IgD-negative memory B cell (primary cell): ENCODE results near the gene ACOT13. TPM values are rescaled to one million over a fixed set of nuclear protein-coding genes. Genes with fewer than 3 reads are reported as not detected.
"Not testable (repeated sequence)": the region's sequence is repeated elsewhere in the genome, so short reads cannot be mapped to it uniquely, and the experiment has no call there.

Experiments
- H3K27ac Mint-ChIP-seq, 3 donors: one replicate each; pipeline ENCODE4 v1.8.0; 2020 to 2022; ENCODE audit warnings: mild to moderate bottlenecking in 3 of 3, mixed read lengths in 3 of 3, moderate library complexity in 1 of 3
- H3K27me3 Mint-ChIP-seq: one replicate; pipeline ENCODE4 v1.8.0; 2021; ENCODE audit warnings: mixed read lengths
- H3K36me3 Mint-ChIP-seq: one replicate; pipeline ENCODE4 v1.8.0; 2020; ENCODE audit warnings: mild to moderate bottlenecking, mixed read lengths
- H3K4me1 Mint-ChIP-seq, 3 donors: one replicate each; pipeline ENCODE4 v1.8.0; 2020 to 2022; ENCODE audit warnings: mixed read lengths in 3 of 3, mild to moderate bottlenecking in 1 of 3
- H3K4me3 Mint-ChIP-seq, 4 donors: one replicate each; pipeline ENCODE4 v1.8.0; 2020 to 2022; ENCODE audit warnings: mild to moderate bottlenecking in 4 of 4, mixed read lengths in 4 of 4, moderate library complexity in 3 of 4
- H3K9me3 Mint-ChIP-seq, 3 donors: one replicate each; pipeline ENCODE4 v1.8.0; 2020 to 2021; ENCODE audit warnings: mixed read lengths in 3 of 3, mild to moderate bottlenecking in 1 of 3
- polyA plus RNA-seq: library from polyadenylated mRNA; unstranded; fragments of 300-500 nt; fragmentation: Illumina TruSeq; gene quantifications from one replicate; pipeline ENCODE4 v1.2.3, GENCODE V29; 2021

ACOT13 gene
- polyA plus RNA-seq, 1 donor from 2014 or later = 15.0 TPM

DNA sequence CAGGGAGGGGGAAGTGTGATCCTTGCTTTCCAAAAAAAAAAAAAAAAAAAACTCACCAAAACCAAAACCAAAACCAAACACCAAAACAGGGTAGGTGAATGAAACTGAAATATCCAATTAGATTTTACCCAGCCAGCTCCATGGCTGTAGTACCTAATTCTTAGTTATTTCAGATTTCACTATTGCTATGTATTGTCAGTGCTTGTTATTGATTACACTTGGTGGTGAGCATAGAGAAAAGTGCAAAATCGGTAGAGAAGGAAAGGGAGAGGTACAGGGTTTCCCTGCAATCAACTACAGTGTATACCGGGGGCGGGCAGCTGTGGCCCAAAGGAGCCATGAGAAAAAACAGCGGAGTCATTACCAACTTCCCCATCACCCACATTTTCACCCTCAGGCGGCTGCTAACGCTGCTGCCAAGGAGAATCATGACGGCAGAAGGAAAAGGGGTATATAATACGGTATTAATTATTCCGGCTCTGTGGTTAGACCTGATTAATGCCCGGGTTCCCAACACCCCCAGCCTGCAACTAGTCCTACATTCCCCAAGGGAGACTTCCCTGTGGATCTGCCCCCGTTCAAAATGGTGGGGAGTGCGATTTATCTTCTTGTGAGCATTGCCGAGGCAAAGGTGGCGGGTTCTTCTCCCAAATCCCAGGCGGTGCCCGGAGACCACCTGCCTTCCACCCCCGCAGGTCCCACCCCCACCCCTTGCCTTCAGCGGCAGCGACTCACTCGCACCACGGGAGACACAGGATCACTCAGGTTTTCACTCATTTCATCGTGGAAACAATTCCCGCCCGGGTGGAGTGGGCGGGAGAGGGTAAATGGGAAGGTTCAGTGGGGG lies 52.5 kb downstream of the ACOT13 start, which contains the start of gene C6orf62:
Gene C6orf62 (minus strand): TSS at position 30 of the 847 bp plus-strand sequence. CDS start 486 bp downstream, outside the sequence.
- no peaks in the 10 kb centered on the region for H3K9me3 Mint-ChIP-seq
- H3K4me1 Mint-ChIP-seq = peaks cover 36 to 43% (median 39%) of the 10 kb centered on the region in 3 donors
- no peaks in the 10 kb centered on the region for H3K27me3 Mint-ChIP-seq
- H3K36me3 Mint-ChIP-seq = peaks cover 4% of the 10 kb centered on the region
- peak within 1 kb of the TSS; percentile 88 to 100 (median 98) for H3K4me3 Mint-ChIP-seq
- peak within 1 kb of the TSS; percentile 90 to 100 (median 99) for H3K27ac Mint-ChIP-seq

DNA sequence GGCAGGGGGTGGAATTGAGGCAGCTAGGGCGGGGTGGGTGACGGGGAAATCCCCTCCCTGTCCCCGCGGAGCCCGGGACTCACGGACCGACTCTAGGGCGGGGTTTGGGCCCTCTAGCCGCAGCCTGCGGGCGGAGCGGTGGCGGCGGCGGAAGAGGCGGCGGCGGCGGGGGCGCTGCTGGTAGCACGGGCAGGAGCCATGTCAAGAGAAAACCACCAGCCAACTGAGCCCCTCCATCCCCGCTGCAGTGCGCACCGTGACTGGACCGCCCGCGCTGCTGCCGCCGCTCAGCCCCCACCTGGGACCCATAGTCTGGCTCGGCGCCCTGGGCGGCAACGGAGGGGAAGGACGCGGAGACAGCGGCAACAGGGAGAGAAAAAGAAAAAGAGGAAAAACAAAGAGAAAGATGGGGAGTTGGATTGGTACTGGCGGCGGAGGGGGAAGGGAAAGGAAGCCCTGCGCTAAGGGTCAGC lies 53.3 kb downstream of the ACOT13 start:
- peaks cover 4% of the 10 kb centered on the region for H3K36me3 Mint-ChIP-seq
- H3K27me3 Mint-ChIP-seq = no peaks in the 10 kb centered on the region
- peak overlapping the region; percentile 90 to 100 (median 99) for H3K27ac Mint-ChIP-seq
- H3K9me3 Mint-ChIP-seq = no peaks in the 10 kb centered on the region
- peak overlapping the region; percentile 88 to 100 (median 98) for H3K4me3 Mint-ChIP-seq
- H3K4me1 Mint-ChIP-seq = peaks cover 34 to 41% (median 35%) of the 10 kb centered on the region in 3 donors

GRCh38 chr6:24720604-24721460 lies 54.0 kb downstream of the ACOT13 start:
- Mint-ChIP-seq H3K4me3 (peak overlapping the region; percentile 88 to 100 (median 98)), H3K27me3 (no peaks in the 10 kb centered on the region), H3K9me3 (no peaks in the 10 kb centered on the region), H3K27ac (peak overlapping the region; percentile 90 to 100 (median 99)), H3K4me1 (peaks cover 28 to 37% (median 32%) of the 10 kb centered on the region in 3 donors), H3K36me3 (peaks cover 4% of the 10 kb centered on the region)

DNA sequence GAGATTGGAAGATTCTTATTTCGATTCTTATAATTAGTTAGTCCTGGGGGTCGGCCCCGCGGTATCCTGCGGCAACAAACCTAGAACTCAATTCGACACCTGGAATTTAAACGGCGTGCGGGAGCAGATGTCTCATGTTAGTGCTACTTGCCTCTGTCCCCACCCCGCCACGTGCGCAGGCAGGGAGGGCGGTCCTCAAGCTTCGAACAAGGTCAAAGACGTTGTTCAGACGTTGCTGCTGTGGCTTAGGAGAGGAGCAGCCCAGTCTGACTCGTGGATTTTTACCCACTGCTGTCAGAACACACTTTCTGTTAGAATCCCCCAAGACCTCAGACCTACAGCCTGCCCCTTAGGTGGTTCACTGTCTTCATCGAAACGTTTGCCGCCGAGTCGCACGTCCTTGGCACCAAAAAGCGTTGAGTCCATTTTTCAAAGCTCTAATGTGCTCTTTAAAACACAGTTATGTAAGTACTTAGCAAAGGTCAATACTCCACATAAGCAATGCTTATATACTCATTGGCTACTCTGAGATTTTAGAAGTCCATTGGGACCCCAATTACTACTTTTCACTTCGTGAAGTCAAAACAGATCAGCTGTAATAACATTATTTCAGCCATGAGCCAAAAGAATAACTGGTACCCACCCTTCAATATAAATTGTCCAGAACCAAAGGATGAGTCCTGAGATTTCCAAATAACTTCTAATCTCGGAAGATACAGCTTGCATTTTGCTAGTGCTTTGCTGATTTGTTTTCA lies 54.8 kb downstream of the ACOT13 start:
- H3K27ac Mint-ChIP-seq = peak overlapping the region; percentile 90 to 100 (median 99)
- peaks cover 4% of the 10 kb centered on the region for H3K36me3 Mint-ChIP-seq
- peaks cover 22 to 31% (median 30%) of the 10 kb centered on the region in 3 donors for H3K4me1 Mint-ChIP-seq
- H3K4me3 Mint-ChIP-seq = peak overlapping the region; percentile 88 to 100 (median 98)
- peaks cover 1% of the 10 kb centered on the region for H3K27me3 Mint-ChIP-seq
- no peaks in the 10 kb centered on the region for H3K9me3 Mint-ChIP-seq

GRCh38 chr6:24723270-24723669 lies 56.4 kb downstream of the ACOT13 start:
- Mint-ChIP-seq H3K27me3 (peaks cover 4% of the 10 kb centered on the region), H3K4me1 (peaks cover 11 to 18% (median 16%) of the 10 kb centered on the region in 3 donors), H3K27ac (peak overlapping the region in 1 of 3 donors; percentile 56), H3K9me3 (no peaks in the 10 kb centered on the region), H3K36me3 (peaks cover 2% of the 10 kb centered on the region), H3K4me3 (peak overlapping the region in 2 of 4 donors; percentile 17 to 65)

DNA sequence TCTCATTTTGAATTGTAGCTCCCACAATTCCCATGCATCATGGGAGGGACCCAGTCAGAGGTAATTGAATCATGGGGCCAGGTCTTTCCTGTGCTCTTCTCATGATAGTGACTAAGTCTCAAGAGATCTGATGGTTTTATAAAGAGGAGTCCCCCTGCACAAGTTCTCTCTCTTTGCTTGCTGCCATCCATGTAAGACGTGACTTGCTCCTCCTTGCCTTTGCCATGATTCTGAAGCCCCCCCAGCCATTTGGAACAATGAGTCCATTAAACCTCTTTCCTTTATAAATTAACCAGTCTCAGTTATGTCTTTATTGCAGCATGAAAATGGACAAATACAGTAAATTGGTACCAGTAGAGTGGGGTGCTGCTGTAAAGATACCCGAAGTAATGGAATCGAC lies 63.8 kb downstream of the ACOT13 start:
- not testable (repeated sequence) for H3K27ac Mint-ChIP-seq, H3K4me1 Mint-ChIP-seq, H3K27me3 Mint-ChIP-seq, H3K36me3 Mint-ChIP-seq
- peaks cover 4 to 20% (median 8%) of the 10 kb centered on the region in 3 donors for H3K9me3 Mint-ChIP-seq
- H3K4me3 Mint-ChIP-seq = peak overlapping the region in 1 of 4 donors; percentile 60

DNA sequence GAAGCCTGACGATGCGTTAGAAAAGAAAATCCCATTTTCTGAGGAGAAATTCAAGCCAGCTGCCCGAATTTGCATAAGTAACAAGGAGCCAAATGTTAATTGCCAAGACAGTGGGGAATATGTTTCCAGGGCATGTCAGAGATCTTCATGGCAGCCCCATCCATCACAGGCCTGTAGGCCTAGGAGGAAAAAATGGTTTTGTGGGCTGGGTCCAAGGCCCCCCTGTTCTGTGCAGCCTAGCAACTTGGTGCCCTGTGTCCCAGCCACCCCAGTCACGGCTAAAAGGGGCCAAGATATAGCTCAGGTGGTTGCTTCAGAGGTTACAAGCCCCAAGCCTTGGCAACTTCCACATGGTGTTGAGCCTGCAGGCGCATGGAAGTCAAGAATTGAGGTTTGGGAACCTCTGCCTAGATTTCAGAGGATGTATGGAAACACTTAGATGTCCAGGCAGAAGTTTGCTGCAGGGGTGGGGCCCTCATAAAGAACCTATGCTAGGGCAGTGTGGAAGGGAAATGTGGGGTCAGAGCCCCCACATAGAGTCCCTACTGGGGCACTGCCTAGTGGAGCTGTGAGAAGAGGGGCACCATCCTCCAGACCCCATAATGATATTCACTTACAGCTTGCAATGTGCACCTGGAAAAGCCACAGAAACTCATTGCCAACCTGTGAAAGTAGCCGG lies 64.7 kb downstream of the ACOT13 start:
- not testable (repeated sequence) for H3K27ac Mint-ChIP-seq, H3K27me3 Mint-ChIP-seq

GRCh38 chr6:24734166-24734565 lies 67.3 kb downstream of the ACOT13 start:
- no peak overlapping the region for H3K27ac Mint-ChIP-seq
- peaks cover 0 to 2% (median 0%) of the 10 kb centered on the region in 3 donors for H3K4me1 Mint-ChIP-seq
- H3K27me3 Mint-ChIP-seq = peaks cover 4% of the 10 kb centered on the region
- H3K36me3 Mint-ChIP-seq = peaks cover 5% of the 10 kb centered on the region
- peaks cover 4 to 20% (median 8%) of the 10 kb centered on the region in 3 donors for H3K9me3 Mint-ChIP-seq
- H3K4me3 Mint-ChIP-seq = no peak overlapping the region

More for the DNA sequence above, 64.7 kb downstream of the ACOT13 start:
- not testable (repeated sequence) for H3K4me3 Mint-ChIP-seq, H3K36me3 Mint-ChIP-seq, H3K4me1 Mint-ChIP-seq
- H3K9me3 Mint-ChIP-seq = peaks cover 4 to 20% (median 8%) of the 10 kb centered on the region in 3 donors

DNA sequence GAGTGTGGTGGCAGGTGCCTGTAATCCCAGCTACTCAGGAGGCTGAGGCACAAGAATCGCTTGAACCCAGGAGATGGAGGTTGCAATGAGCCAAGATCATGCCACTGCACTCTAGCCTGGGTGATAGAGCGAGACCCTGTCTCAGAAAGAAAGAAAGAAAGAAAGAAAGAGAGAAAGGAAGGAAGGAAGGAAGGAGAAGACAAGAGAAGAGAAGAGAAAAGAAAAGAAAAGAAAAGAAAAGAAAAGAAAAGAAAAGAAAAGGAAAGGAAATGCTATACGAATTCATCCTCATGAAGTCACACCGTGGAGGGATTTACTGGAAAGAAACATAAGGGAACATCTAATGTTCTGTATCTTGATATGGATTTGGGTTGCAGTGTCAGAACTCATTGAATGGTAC lies 67.8 kb downstream of the ACOT13 start:
- peaks cover 4 to 18% (median 8%) of the 10 kb centered on the region in 3 donors for H3K9me3 Mint-ChIP-seq
- H3K27ac Mint-ChIP-seq, H3K4me3 Mint-ChIP-seq, H3K36me3 Mint-ChIP-seq, H3K27me3 Mint-ChIP-seq, H3K4me1 Mint-ChIP-seq: not testable (repeated sequence)

DNA sequence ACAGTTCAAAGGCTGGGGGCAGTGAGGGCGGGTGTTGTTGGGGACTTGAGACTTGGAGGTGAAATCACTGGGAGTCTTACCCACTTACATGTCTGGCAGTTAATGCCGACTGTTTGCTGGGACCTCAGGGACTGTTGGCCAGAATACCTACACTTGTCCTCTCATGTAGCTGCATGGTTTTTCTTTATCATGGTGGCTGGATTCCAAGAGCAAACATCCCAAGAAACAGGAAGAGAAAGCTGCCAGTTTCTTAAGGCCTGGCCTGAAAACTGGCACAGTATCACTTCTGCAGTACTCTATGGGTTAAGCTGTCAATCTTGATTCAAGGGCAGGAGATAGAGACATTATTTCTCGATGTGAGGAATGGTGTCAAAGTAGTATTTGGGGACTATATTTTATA lies 71.9 kb downstream of the ACOT13 start:
- H3K36me3 Mint-ChIP-seq = no peaks in the 10 kb centered on the region
- H3K27me3 Mint-ChIP-seq = peaks cover 2% of the 10 kb centered on the region
- peaks cover 7 to 9% (median 9%) of the 10 kb centered on the region in 3 donors for H3K4me1 Mint-ChIP-seq
- H3K4me3 Mint-ChIP-seq = no peak overlapping the region
- peaks cover 0 to 5% (median 0%) of the 10 kb centered on the region in 3 donors for H3K9me3 Mint-ChIP-seq
- H3K27ac Mint-ChIP-seq = no peak overlapping the region

GRCh38 chr6:24740861-24741260 lies 74.0 kb downstream of the ACOT13 start:
- Mint-ChIP-seq H3K27me3 (no peaks in the 10 kb centered on the region), H3K36me3 (no peaks in the 10 kb centered on the region), H3K4me1 (peaks cover 13 to 18% (median 15%) of the 10 kb centered on the region in 3 donors), H3K4me3 (no peak overlapping the region), H3K9me3 (peaks cover 0 to 5% (median 0%) of the 10 kb centered on the region in 3 donors), H3K27ac (no peak overlapping the region)

GRCh38 chr6:24742216-24742738 lies 75.4 kb downstream of the ACOT13 start:
- Mint-ChIP-seq H3K9me3 (peaks cover 0 to 5% (median 0%) of the 10 kb centered on the region in 3 donors), H3K4me3 (peak overlapping the region in 2 of 4 donors; percentile 3 to 35), H3K36me3 (no peaks in the 10 kb centered on the region), H3K27me3 (no peaks in the 10 kb centered on the region), H3K27ac (no peak overlapping the region), H3K4me1 (peaks cover 13 to 18% (median 17%) of the 10 kb centered on the region in 3 donors)

- Mint-ChIP-seq H3K4me3 (peak overlapping the region in 2 of 4 donors; percentile 63 to 79), H3K27ac (peak overlapping the region in 2 of 3 donors; percentile 7 to 53), H3K9me3 (peaks cover 0 to 5% (median 0%) of the 10 kb centered on the region in 3 donors), H3K4me1 (peaks cover 13 to 18% (median 17%) of the 10 kb centered on the region in 3 donors), H3K36me3 (no peaks in the 10 kb centered on the region), H3K27me3 (no peaks in the 10 kb centered on the region)
Observed at GRCh38 chr6:24743265-24743943, 76.5 kb downstream of the ACOT13 start.
